ENCODE data around the gene ANKRD10. TPM values are rescaled to one million over a fixed set of nuclear protein-coding genes. Genes with fewer than 3 reads are reported as not detected.

ANKRD10 gene
- total RNA-seq, 1 donor = 60.5 TPM

GRCh38 chr13:110863685-110864084, 51.2 kb downstream of the ANKRD10 start:
- TF ChIP-seq, protein P1, sequence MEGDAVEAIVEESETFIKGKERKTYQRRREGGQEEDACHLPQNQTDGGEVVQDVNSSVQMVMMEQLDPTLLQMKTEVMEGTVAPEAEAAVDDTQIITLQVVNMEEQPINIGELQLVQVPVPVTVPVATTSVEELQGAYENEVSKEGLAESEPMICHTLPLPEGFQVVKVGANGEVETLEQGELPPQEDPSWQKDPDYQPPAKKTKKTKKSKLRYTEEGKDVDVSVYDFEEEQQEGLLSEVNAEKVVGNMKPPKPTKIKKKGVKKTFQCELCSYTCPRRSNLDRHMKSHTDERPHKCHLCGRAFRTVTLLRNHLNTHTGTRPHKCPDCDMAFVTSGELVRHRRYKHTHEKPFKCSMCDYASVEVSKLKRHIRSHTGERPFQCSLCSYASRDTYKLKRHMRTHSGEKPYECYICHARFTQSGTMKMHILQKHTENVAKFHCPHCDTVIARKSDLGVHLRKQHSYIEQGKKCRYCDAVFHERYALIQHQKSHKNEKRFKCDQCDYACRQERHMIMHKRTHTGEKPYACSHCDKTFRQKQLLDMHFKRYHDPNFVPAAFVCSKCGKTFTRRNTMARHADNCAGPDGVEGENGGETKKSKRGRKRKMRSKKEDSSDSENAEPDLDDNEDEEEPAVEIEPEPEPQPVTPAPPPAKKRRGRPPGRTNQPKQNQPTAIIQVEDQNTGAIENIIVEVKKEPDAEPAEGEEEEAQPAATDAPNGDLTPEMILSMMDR (IDR thresholded peaks at IDR 0.05; ENCODE audit: insufficient read depth, low read depth, low read length) = no peak
- no peak overlapping the region for H3K4me3 ChIP-seq (ENCODE audit: low read depth, low read length)
- DNase-seq (ENCODE audit: low read depth) = no peak

GRCh38 chr13:110860983-110861382, 53.9 kb downstream of the ANKRD10 start:
- TF ChIP-seq, protein P1 (IDR thresholded peaks at IDR 0.05; ENCODE audit: insufficient read depth, low read depth, low read length) = no peak
- H3K4me3 ChIP-seq (ENCODE audit: low read depth, low read length) = no peak overlapping the region
- DNase-seq (ENCODE audit: low read depth) = no peak

DNA sequence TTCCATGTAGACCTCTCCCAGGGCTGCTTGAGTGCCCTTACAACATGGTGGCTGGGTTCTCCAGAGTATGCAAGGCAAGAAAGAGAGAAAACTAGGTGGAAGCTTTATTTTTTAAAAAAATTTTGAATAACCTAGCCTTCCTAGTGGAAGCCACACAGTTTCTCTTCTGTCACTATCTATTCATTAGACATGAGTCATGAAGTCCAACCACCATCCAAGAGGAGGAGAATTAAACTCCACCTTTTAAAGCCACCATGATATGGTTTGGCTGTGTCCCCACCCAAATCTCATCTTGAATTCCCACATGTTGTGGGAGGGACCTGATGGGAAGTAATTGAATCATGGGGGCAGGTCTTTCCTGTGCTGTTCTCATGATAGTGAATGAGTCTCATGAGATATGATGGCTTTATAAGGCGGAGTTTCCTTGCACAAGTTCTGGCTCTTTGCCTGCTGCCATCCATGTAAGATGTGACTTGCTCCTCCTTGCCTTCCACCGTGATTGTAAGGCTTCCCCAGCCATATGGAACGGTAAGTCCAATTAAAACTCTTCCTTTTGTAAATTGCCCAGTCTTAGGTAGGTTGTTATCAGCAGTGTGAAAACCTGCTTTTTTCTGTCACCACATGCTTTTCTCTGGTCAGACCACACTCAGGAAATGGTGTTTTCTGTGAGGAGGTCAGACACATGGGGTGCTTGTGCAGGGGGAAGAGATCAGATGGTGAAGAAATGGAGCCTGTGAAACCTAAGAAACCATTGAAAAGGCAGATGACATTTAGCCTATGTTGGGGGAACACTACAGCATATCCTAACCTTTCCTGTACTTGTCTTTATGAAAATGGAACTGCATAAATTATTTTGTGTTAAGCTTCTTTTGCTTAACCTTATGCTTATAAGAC, 57.7 kb downstream of the ANKRD10 start:
- TF ChIP-seq, protein P1 (IDR thresholded peaks at IDR 0.05; ENCODE audit: insufficient read depth, low read depth, low read length) = no peak
- no peak for DNase-seq (ENCODE audit: low read depth)
- H3K4me3 ChIP-seq (ENCODE audit: low read depth, low read length) = no peak overlapping the region

GRCh38 chr13:110855363-110855762, 59.5 kb downstream of the ANKRD10 start:
- H3K4me3 ChIP-seq (ENCODE audit: low read depth, low read length) = no peak overlapping the region
- TF ChIP-seq, protein P1 (IDR thresholded peaks at IDR 0.05; ENCODE audit: insufficient read depth, low read depth, low read length) = no peak
- no peak for DNase-seq (ENCODE audit: low read depth)

DNA sequence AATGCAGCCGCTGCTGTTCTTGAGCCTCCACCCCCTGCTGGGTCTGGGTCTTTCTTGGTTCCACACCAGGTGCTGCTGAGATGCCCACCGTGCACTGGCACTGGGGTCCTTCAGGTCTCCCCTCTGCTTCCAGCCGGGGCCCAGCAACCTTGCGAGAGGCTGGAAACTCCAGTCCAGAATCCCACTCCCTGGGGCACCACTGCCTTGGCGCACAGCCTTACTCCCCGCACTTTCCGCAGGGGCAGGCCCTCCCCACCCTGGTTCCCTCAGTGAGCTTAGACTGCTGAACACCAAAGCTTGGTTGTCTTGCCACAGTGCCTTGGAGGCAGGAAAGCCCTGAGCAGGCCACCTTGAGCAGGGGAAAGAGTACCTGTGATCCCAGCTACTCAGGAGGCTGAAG, 60.0 kb downstream of the ANKRD10 start:
- no peak for DNase-seq (ENCODE audit: low read depth)
- H3K4me3 ChIP-seq (ENCODE audit: low read depth, low read length) = no peak overlapping the region
- TF ChIP-seq, protein P1 (IDR thresholded peaks at IDR 0.05; ENCODE audit: insufficient read depth, low read depth, low read length) = no peak

GRCh38 chr13:110853235-110853721, 61.6 kb downstream of the ANKRD10 start:
- DNase-seq (ENCODE audit: low read depth) = peak; percentile 93
- peak overlapping the region; percentile 19 for H3K4me3 ChIP-seq (ENCODE audit: low read depth, low read length)
- TF ChIP-seq, protein P1 (IDR thresholded peaks at IDR 0.05; ENCODE audit: insufficient read depth, low read depth, low read length) = no peak

Measured in fibroblast of villous mesenchyme (primary cell).